GM06990 (cell line): Measurements from ENCODE around the gene ATP6V1C2.

ENCODE experiments used
- DNase-seq: peaks from one replicate; pipeline ENCODE4 v3.0.0-alpha.2; 2011; ENCODE audit not compliant: insufficient read length; ENCODE audit errors: extremely low read depth
- H3K27me3 ChIP-seq: replicated peaks from 2 replicates; pipeline ENCODE4 v1.6.0; 2011; ENCODE audit warnings: low read length; ENCODE audit not compliant: control insufficient read depth, insufficient read depth
- H3K36me3 ChIP-seq: 2 replicates; pipeline ENCODE4 v1.5.1; 2011; ENCODE audit warnings: low read length; ENCODE audit not compliant: control insufficient read depth, insufficient read depth
- H3K4me3 ChIP-seq: replicated peaks from 2 replicates; pipeline ENCODE4 v1.5.1; 2011; ENCODE audit warnings: low read depth, mild to moderate bottlenecking, control low read depth, low read length
- CTCF ChIP-seq: IDR thresholded peaks from 2 replicates; pipeline ENCODE4 v1.5.1; 2011; ENCODE audit warnings: low read length, control low read depth, mild to moderate bottlenecking, inconsistent platforms; ENCODE audit not compliant: insufficient read depth, poor library complexity, severe bottlenecking

Gene ATP6V1C2, protein sequence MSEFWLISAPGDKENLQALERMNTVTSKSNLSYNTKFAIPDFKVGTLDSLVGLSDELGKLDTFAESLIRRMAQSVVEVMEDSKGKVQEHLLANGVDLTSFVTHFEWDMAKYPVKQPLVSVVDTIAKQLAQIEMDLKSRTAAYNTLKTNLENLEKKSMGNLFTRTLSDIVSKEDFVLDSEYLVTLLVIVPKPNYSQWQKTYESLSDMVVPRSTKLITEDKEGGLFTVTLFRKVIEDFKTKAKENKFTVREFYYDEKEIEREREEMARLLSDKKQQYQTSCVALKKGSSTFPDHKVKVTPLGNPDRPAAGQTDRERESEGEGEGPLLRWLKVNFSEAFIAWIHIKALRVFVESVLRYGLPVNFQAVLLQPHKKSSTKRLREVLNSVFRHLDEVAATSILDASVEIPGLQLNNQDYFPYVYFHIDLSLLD

GRCh38 chr2:10721396-10722251, at the start of gene ATP6V1C2:
Gene ATP6V1C2, plus strand, starts transcription at chr2:10721630. Its CDS starts 1,220 bp downstream, at chr2:10722850.
- TF ChIP-seq CTCF = no peak
- peak; percentile 39 for DNase-seq
- Histone ChIP-seq H3K4me3 (peak within 1 kb of the TSS; percentile 57), H3K36me3 (no peaks in the 10 kb centered on the region), H3K27me3 (peaks cover 12% of the 10 kb centered on the region)

- Histone ChIP-seq H3K27me3 (no peaks in the 10 kb centered on the region), H3K4me3 (no peak overlapping the region), H3K36me3 (no peaks in the 10 kb centered on the region)
- no peak for TF ChIP-seq CTCF
- DNase-seq = no peak
These were observed 46.3 kb upstream of the ATP6V1C2 start for GRCh38 chr2:10675131-10675530.

DNA sequence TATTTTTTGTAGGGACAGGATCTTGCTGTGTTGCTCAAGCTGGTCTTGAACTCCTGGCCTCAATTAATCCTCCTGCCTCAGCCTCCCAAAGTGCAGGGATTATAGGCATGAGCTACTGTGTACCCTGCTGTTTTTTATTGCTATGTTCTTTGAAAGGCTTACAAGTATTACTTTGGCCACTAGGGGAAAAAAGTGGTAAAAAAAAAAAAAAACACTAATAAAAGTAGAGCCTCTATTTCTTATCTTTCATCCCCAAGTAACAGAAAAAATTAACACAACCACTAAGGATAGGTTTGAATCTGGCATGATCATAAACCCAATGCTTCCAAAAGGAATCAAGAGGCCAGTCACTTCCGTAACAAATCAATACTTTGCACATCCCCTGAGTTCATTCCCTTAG, 43.2 kb upstream of the ATP6V1C2 start:
- Histone ChIP-seq H3K4me3 (no peak overlapping the region), H3K36me3 (no peaks in the 10 kb centered on the region), H3K27me3 (no peaks in the 10 kb centered on the region)
- DNase-seq = no peak
- TF ChIP-seq CTCF = peak; percentile 21

DNA sequence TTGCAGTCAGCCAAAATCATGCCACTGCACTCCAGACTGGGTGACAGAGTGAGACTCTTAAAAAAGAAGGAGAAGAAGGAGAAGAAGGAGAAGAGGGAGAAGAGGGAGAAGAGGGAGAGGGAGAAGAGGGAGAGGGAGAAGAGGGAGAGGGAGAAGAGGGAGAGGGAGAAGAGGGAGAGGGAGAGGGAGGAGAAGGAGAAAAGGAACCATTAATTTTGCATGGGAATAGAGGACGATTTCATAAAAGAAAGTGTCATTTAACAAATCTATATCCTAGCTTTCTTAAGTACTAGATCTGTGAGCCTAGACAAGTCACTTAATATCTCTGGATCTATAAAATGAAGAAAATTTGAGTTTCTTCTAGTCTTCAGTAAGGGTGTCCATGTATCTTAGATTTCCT, 41.2 kb upstream of the ATP6V1C2 start:
- H3K36me3 ChIP-seq = peaks cover 3% of the 10 kb centered on the region
- H3K27me3 ChIP-seq = no peaks in the 10 kb centered on the region
- DNase-seq = no peak

DNA sequence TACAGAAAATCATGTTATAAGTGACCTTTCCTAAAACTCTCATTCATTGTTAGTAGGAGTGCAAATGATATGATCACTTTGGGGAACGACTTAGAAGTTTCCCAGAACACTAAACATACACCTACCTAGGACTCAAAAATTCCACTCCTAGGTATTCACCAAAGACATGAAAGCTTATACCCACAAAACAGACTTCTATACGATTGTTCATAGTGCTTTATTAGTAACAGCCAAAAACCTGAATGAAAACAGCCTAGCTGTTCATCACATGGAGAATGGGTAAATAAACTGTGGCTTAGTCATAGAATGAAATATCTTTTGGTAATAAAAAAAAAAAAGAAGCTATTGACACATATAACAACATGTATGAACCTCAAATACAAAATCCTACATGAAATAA, 40.5 kb upstream of the ATP6V1C2 start:
- TF ChIP-seq CTCF = no peak
- no peak for DNase-seq
- Histone ChIP-seq H3K36me3 (peaks cover 3% of the 10 kb centered on the region), H3K4me3 (no peak overlapping the region), H3K27me3 (no peaks in the 10 kb centered on the region)

More for the DNA sequence above, 41.2 kb upstream of the ATP6V1C2 start:
- H3K4me3 ChIP-seq = no peak overlapping the region
- TF ChIP-seq CTCF = no peak
